GM19452 (cell line): ENCODE measurements around the gene USP2.

ENCODE experiments used
- ATAC-seq: cut with Tn5 transposase; IDR thresholded peaks from one replicate; pipeline ENCODE4 v1.9.1; 2021; ENCODE audit not compliant: unreplicated experiment

USP2 gene

DNA sequence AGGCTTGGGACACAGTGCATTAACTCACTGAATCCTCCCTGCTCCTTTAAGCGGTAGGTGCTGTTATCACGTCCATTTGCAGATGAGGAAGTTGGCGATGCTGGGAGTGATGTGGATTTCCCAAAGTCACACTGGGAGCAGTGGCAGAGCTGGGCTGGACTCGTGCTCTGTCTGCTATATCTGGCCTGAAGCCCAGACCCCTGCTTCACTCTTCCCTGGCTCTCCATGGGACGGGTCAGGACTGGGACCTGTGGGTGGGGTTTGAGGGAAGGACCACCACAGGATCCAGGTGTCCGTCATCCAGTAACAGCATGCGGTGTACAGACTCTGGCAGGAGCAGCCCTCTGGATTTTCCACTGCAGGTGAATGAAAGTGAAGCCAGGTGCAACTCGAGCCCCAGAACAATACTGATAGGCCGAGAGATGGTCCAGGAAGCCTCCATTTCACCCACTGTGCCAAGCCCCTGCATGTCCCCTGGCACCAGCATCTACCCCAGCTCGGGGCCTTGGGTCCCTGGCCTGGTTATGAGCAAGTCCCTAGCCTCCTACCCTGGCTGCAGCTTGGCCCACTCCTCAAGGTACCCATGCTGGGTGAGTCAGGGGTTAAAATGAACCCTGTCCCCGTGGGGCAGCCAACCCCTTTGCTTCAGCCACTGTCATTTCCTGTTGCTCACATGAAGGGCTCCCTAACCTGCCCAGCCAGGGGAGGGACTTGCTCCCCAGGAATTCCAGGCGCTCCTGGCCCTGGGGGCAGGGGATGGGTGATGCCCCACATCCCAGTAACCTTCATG, 4.2 kb downstream of the USP2 start:
- ATAC-seq, result no peak

DNA sequence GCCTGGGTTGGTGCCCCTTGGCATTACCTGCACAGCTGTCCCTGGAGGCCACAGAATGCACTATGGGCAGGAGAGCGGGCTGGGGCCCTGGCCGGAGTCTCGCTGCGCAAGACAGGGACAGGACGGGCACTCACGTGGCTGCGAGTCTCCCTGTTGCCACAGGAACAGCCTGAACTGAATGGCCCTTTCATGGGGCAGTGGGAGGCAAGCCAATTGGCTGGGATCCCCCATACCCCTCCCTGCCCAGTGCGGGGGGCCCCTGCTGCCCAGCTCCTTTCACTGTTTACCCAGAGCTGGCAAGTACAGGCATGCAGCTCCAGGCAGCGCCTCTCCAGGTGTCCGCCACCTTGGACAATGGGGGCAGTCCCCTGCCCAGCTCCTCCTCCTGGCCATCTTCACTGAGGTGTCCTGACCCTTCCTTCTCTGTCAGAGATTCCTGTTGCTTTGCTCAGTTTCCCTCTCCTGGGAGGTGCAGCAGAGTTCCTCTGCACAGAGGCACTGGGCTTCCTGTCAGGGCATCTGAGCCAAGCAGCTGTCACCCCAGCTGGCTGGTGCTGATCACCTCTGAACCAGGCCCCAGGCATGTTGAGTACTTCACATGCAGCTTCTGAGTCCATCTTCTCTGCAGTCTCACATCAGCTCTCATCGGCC, 5.2 kb downstream of the USP2 start:
- ATAC-seq, result no peak

- ATAC-seq, result no peak
These were observed 5.9 kb downstream of the USP2 start for GRCh38 chr11:119375337-119376196.

DNA sequence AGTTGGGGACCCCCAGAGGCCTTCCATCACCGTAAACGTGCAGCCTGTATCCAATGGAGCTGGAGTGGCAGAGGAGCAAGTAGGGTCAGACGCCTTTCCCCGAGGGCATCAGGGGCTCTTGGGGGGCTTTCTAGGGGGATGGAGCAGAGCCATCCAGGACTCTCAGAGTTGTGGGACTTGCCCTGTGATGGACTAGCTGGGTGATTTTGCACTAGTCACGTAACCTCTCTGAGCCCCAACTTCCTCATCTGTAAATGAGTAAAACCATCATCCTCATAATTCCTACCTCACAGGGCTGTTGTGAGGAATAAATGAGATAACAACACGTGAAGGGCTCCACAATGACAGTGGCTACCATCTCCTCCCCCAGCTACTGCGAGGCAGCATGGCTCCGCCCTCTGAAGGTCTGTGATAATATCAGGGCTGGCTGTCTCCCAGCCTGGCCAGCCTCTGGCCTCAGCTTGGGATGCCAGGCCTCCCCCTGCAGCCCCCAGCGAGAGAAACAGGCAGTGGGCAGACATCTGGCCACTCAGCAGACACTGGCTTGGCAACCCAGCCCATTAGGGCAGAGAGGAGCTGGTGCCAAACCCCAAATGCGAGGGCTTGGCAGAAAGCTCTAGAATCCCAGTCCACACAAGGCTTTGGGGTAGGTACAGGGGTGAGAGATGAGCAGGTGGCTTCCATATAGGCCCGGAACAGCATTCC, 6.7 kb downstream of the USP2 start:
- no peak for ATAC-seq

- no peak for ATAC-seq
These were observed 7.4 kb downstream of the USP2 start for GRCh38 chr11:119373921-119374631.

- no peak for ATAC-seq
These were observed 8.2 kb downstream of the USP2 start for GRCh38 chr11:119373059-119373920.

GRCh38 chr11:119372260-119373058, 9.0 kb downstream of the USP2 start:
- no peak for ATAC-seq

GRCh38 chr11:119371778-119372182, 9.7 kb downstream of the USP2 start:
- ATAC-seq, result no peak

DNA sequence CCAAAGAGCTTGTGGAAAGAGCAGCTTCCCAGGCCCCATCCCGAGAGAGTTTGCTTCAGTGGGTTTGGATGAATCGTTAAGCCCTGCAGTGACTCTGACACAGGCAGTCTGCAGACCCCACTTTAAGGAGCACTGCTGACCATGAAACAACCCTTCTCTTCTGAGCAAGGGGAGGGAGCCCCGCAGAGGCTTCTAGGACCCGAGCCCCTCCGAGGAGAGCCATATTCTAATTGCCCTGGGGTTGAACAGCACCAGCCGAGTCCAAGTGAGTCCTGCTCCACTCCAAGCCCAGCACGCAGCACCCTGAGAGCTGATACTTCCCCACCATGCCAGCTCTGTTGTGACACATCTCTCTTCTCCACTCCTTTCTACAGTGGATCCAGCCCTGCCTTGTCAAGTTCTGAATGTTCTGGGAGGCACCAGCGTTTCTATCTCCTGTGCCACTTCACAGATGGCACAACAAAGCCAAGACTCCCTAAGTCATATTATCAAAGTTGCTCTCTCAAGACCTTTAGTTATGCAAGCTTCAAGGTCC, 10.4 kb downstream of the USP2 start:
- ATAC-seq, result no peak

DNA sequence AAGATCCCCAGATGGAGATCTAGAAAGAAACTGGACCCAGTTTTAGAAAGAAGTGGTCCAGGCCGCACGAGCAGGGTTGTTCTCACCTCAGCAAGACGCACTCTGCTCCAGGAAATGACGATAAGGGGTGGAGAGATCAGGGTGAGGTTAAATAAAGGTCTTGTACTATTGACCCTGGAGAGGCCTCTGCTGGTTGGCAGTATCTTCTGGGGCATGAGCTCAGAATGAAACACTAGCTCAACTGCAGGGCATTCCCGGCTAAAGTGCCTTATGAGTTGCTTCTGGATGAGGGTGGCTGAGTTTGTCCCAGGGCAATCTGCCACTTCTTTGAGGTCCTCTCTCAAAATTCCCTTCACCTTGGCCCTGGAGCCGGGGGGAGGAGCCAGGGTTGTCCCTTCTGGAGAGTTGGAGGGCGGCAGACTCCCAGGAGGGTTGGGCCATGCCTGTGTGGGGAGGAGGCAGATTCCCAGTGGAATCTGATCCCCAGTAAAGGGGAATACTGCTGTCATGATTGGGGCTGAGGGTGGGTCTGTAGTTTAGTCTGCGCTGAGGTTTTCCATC, 10.9 kb downstream of the USP2 start:
- ATAC-seq, result no peak

- no peak for ATAC-seq
These were observed 12.2 kb downstream of the USP2 start for GRCh38 chr11:119369132-119369925.

- ATAC-seq, result no peak
These were observed 13.1 kb downstream of the USP2 start for GRCh38 chr11:119368121-119369034.

GRCh38 chr11:119367661-119368120, 13.8 kb downstream of the USP2 start:
- ATAC-seq, result no peak

DNA sequence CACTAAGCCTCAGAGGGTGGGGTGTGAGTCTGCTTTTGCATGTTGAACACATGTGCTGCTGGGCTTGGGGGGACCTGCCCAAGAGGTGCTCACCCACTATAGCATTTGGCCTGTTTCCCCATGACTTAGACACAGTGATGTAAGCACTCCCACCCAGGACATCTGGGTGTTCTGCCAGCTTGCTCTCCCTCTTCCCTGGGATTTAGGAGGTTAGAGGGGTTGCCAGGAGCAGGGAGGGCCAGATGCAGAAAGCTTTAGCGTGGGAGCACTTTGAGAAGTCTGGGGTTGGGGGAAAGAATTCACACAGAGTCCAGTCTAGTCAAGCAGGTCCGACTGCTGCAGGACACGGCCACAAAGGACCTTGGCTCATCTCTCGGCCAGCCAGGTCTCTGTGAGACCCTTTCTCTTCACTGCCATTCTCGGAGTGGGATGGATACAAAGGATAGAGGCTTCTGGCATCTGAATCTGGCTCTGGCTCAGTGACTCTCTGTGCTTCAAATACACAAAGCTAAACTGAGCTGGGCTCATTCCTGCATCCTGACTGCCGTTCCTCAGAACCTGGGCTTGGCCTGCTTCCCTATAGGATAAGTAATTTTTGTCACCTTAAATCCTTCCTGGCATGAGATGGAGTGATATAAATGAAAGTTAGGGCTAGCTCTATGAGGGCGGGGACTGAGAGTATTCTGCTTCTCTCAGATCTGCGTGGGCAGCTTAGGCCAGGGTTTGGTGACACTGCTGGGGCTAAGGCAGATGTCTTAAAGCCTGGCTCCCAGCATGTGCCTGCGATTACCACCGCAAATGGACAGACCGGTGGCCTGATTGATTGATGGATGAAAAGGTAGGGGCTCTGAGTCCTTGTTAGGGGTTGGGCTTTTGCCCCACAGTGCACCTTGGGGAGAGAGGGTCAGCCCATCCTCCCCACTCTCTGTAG, 14.5 kb downstream of the USP2 start:
- ATAC-seq, result no peak

DNA sequence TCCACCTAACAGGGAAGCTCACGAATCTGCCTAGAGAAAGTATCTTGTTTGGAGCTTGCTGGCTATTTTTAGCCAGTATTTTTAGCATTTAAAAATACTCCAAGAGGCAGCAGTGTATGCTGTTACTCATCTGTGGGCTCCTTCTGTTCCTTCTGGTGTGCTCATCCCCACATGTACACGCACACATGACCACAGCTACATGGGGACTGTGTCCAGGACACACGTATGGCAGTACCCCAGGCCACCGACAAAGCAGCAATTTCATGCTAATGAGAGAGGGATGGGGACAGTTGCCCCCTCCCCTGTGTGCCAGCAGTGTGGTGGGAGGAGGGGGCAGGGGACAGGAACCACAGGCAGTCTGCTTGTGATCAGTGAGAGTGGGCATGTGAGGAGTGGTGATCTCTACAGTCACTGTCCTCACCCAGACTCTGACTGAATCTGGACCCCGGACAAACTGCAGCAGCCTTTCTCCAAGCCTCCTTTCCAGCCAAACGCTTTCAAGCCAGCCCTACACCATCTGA, 16.4 kb downstream of the USP2 start:
- no peak for ATAC-seq
